ENCODE results near the gene RABGEF1. TPM values are rescaled to one million over a fixed set of nuclear protein-coding genes. Genes with fewer than 3 reads are reported as not detected.

The RABGEF1 gene
- total RNA-seq, 4 donors from 2014 or later, result 43.0 to 46.3 (median 44.3) TPM

- no peak for TF ChIP-seq CTCF (IDR thresholded peaks at IDR 0.05; ENCODE audit: low read depth)
Observed at GRCh38 chr7:66729274-66729673, 11.3 kb upstream of the RABGEF1 start.

GRCh38 chr7:66731986-66732385 is 8.5 kb upstream of the RABGEF1 start:
- TF ChIP-seq CTCF (IDR thresholded peaks at IDR 0.05; ENCODE audit: low read depth), result no peak

- no peak for TF ChIP-seq CTCF (IDR thresholded peaks at IDR 0.05; ENCODE audit: low read depth)
Observed at GRCh38 chr7:66732439-66732838, 8.1 kb upstream of the RABGEF1 start.

- no peak for TF ChIP-seq CTCF (IDR thresholded peaks at IDR 0.05; ENCODE audit: low read depth)
Observed at GRCh38 chr7:66734006-66734405, 6.5 kb upstream of the RABGEF1 start.

GRCh38 chr7:66735154-66735553 is 5.4 kb upstream of the RABGEF1 start:
- TF ChIP-seq CTCF (IDR thresholded peaks at IDR 0.05; ENCODE audit: low read depth), result no peak

- TF ChIP-seq CTCF (IDR thresholded peaks at IDR 0.05; ENCODE audit: low read depth), result no peak
Observed at GRCh38 chr7:66735850-66736249, 4.7 kb upstream of the RABGEF1 start.

- TF ChIP-seq CTCF (IDR thresholded peaks at IDR 0.05; ENCODE audit: low read depth), result no peak
Observed at GRCh38 chr7:66736892-66737291, 3.6 kb upstream of the RABGEF1 start.
